ENCODE measurements around the gene CEACAM4.
"Not testable (repeated sequence)": the region's sequence is repeated elsewhere in the genome, so short reads cannot be mapped to it uniquely, and the experiment has no call there.

Gene CEACAM4

DNA sequence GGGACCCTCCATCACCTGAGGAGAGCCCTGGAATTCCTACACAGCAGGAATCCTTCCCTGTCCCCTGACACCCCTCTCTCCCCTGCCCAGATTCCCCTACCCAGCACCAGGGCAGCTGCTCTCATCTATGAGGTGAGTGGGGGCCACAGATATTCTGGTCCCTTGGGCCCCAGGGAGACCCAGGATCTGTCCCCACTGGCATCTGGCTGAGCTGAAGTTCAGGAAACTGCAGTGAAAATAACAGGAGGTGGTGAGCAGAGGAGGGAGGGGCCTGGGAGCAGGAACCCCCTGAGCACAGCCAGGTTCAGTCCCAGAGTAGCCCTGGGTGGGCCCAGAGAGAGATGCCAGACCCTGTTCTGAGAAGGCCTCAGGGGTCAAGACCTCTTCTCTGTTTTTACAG is 40.8 kb downstream of the CEACAM4 start:
- DNase-seq (ENCODE audit: low read depth in 3 of 3), result no peak

DNA sequence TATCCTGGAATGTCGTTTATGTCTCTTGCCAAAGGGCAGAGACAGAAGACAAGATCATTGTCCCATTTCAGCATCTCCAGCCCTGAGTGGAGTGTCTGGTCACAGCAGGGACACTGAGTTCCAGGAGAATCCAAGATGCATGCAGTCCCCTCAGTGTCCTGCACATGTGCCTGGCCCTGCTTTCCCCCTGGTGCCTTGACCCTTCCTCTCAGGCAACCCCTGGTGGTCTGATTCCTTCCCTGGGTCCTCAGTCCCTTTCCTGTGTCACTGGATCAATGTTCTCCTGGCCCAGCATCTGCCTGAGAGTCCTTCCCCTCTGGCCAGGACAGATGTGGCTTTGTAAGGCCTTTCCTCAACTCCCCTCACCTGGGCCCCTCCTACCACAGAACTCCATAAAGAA is 41.9 kb downstream of the CEACAM4 start:
- no peak for DNase-seq (ENCODE audit: low read depth in 3 of 3)

DNA sequence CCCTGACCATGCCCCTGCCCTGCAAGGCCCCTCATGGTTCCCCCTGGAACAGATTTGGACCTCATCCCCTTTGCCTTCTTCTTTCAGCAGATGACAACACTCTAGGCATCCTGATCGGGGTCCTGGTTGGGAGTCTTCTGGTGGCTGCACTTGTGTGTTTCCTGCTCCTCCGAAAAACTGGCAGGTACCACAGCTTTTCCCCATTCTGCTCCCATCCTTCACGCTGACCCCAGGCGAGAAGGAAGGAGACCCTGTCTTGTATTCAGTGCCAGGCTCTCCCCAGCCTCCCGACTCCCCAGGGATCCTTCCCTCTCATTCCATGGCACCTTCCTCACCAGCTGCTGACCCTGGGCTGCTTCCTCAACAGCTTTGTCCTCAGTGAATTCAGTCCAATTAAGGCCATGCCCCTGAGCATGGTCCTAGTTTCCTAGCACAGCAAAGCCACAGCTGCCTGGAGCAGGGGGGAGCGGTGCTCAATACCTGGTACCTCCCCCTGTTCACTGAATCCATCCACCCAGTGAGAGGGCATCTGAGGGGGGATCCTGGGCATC is 42.5 kb downstream of the CEACAM4 start:
- no peak for DNase-seq (ENCODE audit: low read depth in 3 of 3)

DNA sequence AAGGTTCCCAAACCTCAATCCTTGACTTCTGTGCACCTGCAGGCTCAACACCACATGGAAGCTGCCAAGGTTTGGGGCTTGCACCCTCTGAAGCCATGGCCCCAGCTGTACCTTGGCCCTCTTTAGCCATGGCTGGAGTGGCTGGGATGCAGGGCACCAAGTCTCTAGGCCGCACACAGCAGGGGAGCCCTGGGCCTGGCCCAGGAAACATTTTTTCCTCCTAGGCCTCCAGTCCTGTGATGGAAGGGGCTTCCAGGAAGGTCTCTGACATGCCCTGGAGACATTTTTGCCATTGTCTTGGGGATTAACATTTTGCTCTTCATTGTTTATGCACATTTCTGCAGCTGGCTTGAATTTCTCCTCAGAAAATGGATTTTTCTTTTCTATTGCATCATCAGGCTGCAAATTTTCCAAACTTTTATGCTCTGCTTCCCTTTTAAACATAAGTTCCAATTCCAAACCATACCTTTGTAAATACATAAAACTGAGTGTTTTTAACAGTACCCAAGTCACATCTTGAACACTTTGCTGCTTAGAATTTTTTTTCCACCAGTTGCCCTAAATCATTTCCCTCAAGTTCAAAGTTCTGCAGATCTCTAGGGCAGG is 44.2 kb downstream of the CEACAM4 start:
- not testable (repeated sequence) for DNase-seq (ENCODE audit: low read depth in 3 of 3)

DNA sequence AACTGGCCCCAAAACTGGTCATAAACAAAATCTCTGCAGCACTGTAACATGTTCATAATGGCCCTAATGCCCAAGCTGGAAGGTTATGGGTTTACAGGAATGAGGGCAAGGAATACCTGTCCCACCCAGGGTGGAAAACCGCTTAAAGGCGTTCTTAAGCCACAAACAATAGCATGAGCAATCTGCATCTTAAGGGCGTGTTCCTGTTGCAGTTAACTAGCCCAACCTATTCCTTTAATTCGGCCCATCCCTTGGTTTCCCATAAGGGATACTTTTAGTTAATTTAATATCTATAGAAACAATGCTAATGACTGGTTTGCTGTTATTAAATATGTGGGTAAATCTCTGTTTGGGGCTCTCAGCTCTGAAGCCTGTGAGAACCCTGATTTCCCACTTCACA is 45.8 kb downstream of the CEACAM4 start:
- DNase-seq (ENCODE audit: low read depth in 3 of 3), result not testable (repeated sequence)

DNA sequence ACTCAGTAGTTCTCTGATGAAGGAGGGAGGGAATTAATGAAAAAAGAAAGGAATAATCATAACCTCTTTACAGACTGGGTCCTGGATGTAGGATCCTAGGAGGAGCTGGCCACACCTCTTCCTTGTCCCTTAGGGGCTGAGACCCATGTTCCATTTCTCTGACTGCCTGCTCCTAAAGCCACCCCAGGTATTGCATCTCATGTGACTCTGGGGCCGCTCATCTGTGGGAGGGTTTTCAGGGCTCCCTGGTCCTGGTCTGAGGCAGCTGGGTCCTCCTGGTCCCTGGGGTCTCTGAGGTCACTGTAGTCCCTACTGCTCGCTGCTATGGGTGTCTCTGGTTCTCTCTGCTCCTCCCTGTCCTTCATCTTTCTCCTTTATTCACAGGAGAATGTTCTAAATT is 48.0 kb downstream of the CEACAM4 start:
- DNase-seq (ENCODE audit: low read depth in 3 of 3), result no peak

DNA sequence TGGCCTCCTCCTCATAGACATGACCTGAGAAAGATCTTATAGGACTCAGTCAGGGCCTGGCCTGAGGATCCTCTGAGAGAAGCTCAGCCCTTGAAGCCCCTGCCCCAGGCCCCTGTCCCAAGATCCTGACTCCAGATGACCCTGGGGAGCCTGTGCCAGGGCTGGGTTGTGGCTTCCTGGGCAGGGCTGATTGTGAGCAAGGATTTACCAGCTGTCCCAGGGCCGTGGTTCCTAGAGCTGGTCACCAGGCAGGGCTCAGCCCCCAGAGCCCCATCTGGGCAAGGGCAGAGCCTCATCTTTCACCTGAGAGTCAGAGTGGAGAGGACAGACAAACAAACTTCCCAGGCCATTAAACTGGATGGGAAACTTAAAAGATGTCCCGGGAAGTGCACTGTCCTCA is 49.0 kb downstream of the CEACAM4 start:
- no peak for DNase-seq (ENCODE audit: low read depth in 3 of 3)

DNA sequence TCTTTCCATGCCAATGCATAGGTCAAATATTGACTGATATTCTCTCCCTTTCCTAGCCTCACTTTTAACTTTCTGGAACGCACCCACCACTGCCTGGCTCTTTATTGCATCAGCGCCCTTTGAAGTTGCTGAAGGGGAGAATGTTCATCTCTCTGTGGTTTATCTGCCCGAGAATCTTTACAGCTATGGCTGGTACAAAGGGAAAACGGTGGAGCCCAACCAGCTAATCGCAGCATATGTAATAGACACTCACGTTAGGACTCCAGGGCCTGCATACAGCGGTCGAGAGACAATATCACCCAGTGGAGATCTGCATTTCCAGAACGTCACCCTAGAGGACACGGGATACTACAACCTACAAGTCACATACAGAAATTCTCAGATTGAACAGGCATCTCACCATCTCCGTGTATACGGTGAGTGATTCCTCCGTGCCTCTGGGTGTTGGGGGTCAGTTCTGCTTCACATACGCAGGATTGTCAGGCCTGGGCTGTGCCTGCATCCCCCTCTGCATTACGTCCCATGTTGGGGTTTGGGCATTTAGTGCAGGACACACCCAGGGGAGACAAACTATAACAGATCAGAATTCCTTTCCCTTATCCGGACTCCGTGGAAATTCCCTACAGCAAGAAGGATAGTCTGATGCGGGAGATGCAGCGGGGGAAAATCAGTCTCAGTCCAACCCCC is 49.6 kb downstream of the CEACAM4 start:
- DNase-seq (ENCODE audit: low read depth in 3 of 3), result no peak

DNA sequence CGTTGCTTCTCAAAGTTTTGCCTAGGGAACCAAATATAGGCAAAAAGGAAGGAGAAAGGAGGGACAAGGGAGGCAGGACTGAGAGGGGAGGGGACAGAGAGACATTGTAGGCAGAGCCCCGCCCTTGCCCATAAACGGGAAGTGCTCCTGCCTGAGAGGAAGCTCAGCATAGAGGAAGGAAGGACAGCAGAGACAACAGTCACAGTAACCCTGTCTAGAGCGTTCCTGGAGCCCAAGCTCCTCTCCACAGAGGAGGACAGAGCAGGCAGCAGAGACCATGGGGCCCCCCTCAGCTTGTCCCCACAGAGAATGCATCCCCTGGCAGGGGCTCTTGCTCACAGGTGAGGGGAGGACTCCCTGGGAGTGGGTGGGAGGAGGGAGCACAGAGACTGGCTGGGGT is 50.9 kb downstream of the CEACAM4 start, which contains the start of gene CEACAM21:
CEACAM21 (plus strand) TSS at position 169 of the 400 bp plus-strand sequence; CDS start at position 278, 109 bp downstream.
- DNase-seq (ENCODE audit: low read depth in 3 of 3), result peak in 2 of 3 experiments; percentile 40 to 64

DNA sequence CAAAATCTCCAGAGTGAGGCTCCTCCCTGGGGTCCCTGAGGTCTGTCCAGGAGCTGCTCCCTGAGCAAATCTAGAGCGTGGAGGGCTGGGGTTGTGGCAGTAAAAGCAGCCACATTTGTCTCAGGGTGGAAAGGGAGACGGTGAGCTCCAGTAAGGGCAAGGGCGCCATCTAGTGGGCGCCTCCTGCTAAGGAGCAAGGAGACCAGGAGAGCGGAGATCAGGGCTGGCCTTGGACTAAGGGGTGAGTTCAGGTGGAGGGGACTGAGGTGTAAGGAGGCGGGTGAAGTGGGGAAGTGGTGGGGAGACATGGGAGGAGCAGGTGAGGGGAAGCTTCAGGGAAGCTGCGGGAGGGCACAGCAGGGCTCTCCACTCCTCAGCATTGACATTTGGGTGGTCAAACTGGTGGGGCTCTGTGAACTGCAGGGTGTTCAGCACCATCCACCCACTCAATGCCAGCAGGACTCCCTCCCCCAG is 56.2 kb downstream of the CEACAM4 start:
- DNase-seq (ENCODE audit: low read depth in 3 of 3), result peak; percentile 74 to 82 (median 74)

DNA sequence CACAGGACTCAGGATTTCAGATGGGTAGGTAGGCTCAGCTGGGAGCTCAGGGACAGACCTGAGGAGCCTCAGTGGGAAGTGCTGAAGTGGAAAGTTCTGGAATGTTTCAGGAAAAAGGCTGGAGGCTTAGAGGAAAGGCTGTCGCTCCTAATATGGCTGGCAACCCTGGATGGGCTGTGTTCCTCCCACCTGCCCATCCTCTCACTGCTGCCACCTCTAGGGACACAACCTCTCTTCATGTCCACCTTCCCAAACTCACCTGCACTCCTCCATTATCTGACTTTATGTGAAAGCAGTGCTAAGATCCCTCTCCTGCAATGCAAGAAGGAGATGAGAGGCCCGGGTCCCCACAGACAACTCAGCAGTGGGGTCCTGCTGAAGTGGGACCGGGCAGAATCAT is 56.7 kb downstream of the CEACAM4 start:
- DNase-seq (ENCODE audit: low read depth in 3 of 3), result no peak

DNA sequence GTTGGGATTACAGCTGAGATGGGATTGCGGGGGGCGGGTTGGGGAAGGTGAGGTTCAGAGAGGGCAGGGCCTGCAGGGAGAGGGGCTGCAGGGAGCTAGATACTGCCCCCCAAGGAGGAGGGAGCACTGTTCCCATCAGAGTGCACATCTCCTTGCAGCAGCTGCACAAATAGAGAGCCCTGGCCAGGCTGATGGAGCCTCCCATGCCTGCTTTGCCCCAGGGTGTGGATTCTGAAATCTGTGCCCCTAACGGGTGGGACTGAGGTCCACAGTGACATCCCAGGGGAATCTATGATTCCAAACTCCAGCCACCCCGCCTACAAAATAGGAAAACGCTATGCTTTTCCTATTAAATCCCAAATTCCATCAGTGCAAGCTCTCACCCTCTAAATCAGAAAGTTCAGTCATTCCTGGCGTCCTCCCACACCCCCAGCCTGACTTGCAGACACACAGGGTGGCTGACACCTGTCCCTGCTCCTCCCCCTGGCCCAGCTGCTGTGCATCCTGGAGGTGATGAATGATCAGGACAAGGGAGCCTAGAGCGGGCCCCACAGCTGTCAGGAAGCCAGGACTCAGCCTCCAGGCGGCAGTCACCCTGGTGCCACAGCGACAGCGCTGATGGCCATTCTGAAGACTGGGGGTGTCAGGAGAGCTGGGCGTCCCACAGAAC is 57.3 kb downstream of the CEACAM4 start:
- no peak for DNase-seq (ENCODE audit: low read depth in 3 of 3)

All from stimulated activated CD4-positive, alpha-beta T cell treated with anti-CD3 and anti-CD28 coated beads, TNF-alpha, amount 100 ng/mL, for 24 hours (primary cell).